Measurements from ENCODE around the gene ERF. TPM values are rescaled to one million over a fixed set of nuclear protein-coding genes. Genes with fewer than 3 reads are reported as not detected.

The ERF gene
- total RNA-seq, 1 experiment from 2014 or later, result 73.0 TPM

GRCh38 chr19:42198676-42199439, 56.1 kb downstream of the ERF start:
- Histone ChIP-seq H3K36me3 (replicated peaks; ENCODE audit: control insufficient read depth, insufficient read depth, low read length) (peaks cover 26% of the 10 kb centered on the region), H3K4me3 (ENCODE audit: insufficient read depth, low read depth, low read length) (no peak overlapping the region), H3K27me3 (ENCODE audit: control insufficient read depth, insufficient read depth, low read length) (no peaks in the 10 kb centered on the region)
- DNase-seq, result no peak

Other genes starting within 250 kb of the ERF start
- 15.7 and 16.4 TPM in 2 replicates for gene GRIK5, start 184.9 kb downstream of the ERF start, total RNA-seq (2014; rRNA removed; shearing (Covaris generic))
- gene ZNF574, start 179.0 kb downstream of the ERF start, total RNA-seq (2014; rRNA removed; shearing (Covaris generic)), result 44.0 and 45.4 TPM in 2 replicates
- gene POU2F2, start 122.7 kb downstream of the ERF start, total RNA-seq (2014; rRNA removed; shearing (Covaris generic)), result 0.90 and 2.4 TPM in 2 replicates
- 58.0 and 63.6 TPM in 2 replicates for gene DEDD2, start 37.5 kb downstream of the ERF start, total RNA-seq (2014; rRNA removed; shearing (Covaris generic))
- gene ZNF526, start 34.8 kb downstream of the ERF start, total RNA-seq (2014; rRNA removed; shearing (Covaris generic)), result 14.6 and 16.1 TPM in 2 replicates
- gene GSK3A, start 12.5 kb downstream of the ERF start, total RNA-seq (2014; rRNA removed; shearing (Covaris generic)), result 29.1 and 40.4 TPM in 2 replicates
- gene CIC, start 14.1 kb upstream of the ERF start, total RNA-seq (2014; rRNA removed; shearing (Covaris generic)), result 16.1 and 20.1 TPM in 2 replicates
- 3.3 and 5.2 TPM in 2 replicates for gene PRR19, start 47.0 kb upstream of the ERF start, total RNA-seq (2014; rRNA removed; shearing (Covaris generic))
- gene PAFAH1B3, start 47.5 kb upstream of the ERF start, total RNA-seq (2014; rRNA removed; shearing (Covaris generic)), result 96.5 and 152 TPM in 2 replicates
- 0.38 and 0.41 TPM in 2 replicates for gene TMEM145, start 58.2 kb upstream of the ERF start, total RNA-seq (2014; rRNA removed; shearing (Covaris generic))
- 26.1 and 33.4 TPM in 2 replicates for gene MEGF8, start 70.5 kb upstream of the ERF start, total RNA-seq (2014; rRNA removed; shearing (Covaris generic))
- 7.8 and 11.5 TPM in 2 replicates for gene CNFN, start 135.2 kb upstream of the ERF start, total RNA-seq (2014; rRNA removed; shearing (Covaris generic))
- gene LIPE, start 172.3 kb upstream of the ERF start, total RNA-seq (2014; rRNA removed; shearing (Covaris generic)), result 7.5 and 8.2 TPM in 2 replicates
- not detected in 2 replicates for gene CXCL17, start 187.8 kb upstream of the ERF start, total RNA-seq (2014; rRNA removed; shearing (Covaris generic))